ENCODE measurements around the gene SLC35C1.

GRCh38 chr11:45830596-45830995, 25.6 kb downstream of the SLC35C1 start:
- TF ChIP-seq CTCF (conservative IDR thresholded peaks at IDR 0.05 in 1 of 2, IDR thresholded peaks at IDR 0.05 in 1 of 2; ENCODE audit: extremely low read depth in 1 of 2, insufficient read depth in 1 of 2, low read depth in 1 of 2, low read length in 2 of 2) (no peak), EZH2 (IDR thresholded peaks at IDR 0.05; ENCODE audit: borderline replicate concordance, low read length) (no peak)
